GM12801 (cell line): Measurements from ENCODE around the gene KCNH8.

Source experiments
- CTCF ChIP-seq: IDR thresholded peaks from one replicate; pipeline ENCODE4 v1.5.1; 2011; ENCODE audit warnings: control low read depth; ENCODE audit not compliant: insufficient read length; ENCODE audit errors: extremely low read depth

Gene KCNH8

GRCh38 chr3:19229086-19229485, 80.8 kb downstream of the KCNH8 start:
- TF ChIP-seq CTCF = no peak

- no peak for TF ChIP-seq CTCF
Observed at GRCh38 chr3:19231792-19232461, 83.6 kb downstream of the KCNH8 start.

- no peak for TF ChIP-seq CTCF
Observed at GRCh38 chr3:19232566-19232965, 84.3 kb downstream of the KCNH8 start.

- no peak for TF ChIP-seq CTCF
Observed at GRCh38 chr3:19248143-19248542, 99.8 kb downstream of the KCNH8 start.

GRCh38 chr3:19248767-19249166, 100.5 kb downstream of the KCNH8 start:
- TF ChIP-seq CTCF = no peak

GRCh38 chr3:19250959-19251610, 102.8 kb downstream of the KCNH8 start:
- TF ChIP-seq CTCF = no peak

GRCh38 chr3:19254189-19254588, 105.9 kb downstream of the KCNH8 start:
- TF ChIP-seq CTCF = no peak
